Lung (tissue), 12 donors: ENCODE measurements around the gene GOLT1A. TPM values are rescaled to one million over a fixed set of nuclear protein-coding genes. Genes with fewer than 3 reads are reported as not detected.

Experiments
- ATAC-seq: fragments of 200-7000 bp; cut with Tn5 transposase; one replicate; pipeline ENCODE4 v1.9.1; 2020; ENCODE audit warnings: moderate number of reproducible peaks; ENCODE audit not compliant: insufficient read depth, low FRiP score
- DNase-seq, 3 donors: peaks; one replicate each; pipeline ENCODE4 v3.0.0-alpha.2; 2013 to 2017
- H3K27ac ChIP-seq, 2 donors: one replicate each; pipeline ENCODE4 v1.5.1; 2013; ENCODE audit warnings: mild to moderate bottlenecking in 2 of 2, moderate library complexity in 2 of 2, control low read depth in 1 of 2, inconsistent platforms in 1 of 2, low read depth in 1 of 2, low read length in 1 of 2
- H3K27me3 ChIP-seq, 3 donors: one replicate each; pipeline ENCODE4 v1.5.1; 2013; ENCODE audit warnings: low read length in 2 of 3; ENCODE audit not compliant: control insufficient read depth in 3 of 3, insufficient read depth in 3 of 3
- H3K36me3 ChIP-seq, 4 donors: one replicate each; pipeline ENCODE4 v1.5.1; 2013; ENCODE audit warnings: low read length in 4 of 4, mild to moderate bottlenecking in 1 of 4, moderate library complexity in 1 of 4; ENCODE audit not compliant: control insufficient read depth in 4 of 4, insufficient read depth in 4 of 4
- H3K4me1 ChIP-seq, 5 donors: one replicate each; pipeline ENCODE4 v1.5.1; 2013; ENCODE audit warnings: low read length in 5 of 5, mild to moderate bottlenecking in 2 of 5, moderate library complexity in 1 of 5; ENCODE audit not compliant: control insufficient read depth in 5 of 5, insufficient read depth in 5 of 5
- H3K4me3 ChIP-seq: one replicate; pipeline ENCODE4 v1.5.1; 2013; ENCODE audit warnings: mild to moderate bottlenecking, control low read depth, moderate library complexity
- H3K9ac ChIP-seq, 2 donors: one replicate each; pipeline ENCODE4 v1.5.1; 2013; ENCODE audit warnings: low read length in 2 of 2, control low read depth in 1 of 2; ENCODE audit not compliant: insufficient read depth in 1 of 2
- H3K9me3 ChIP-seq, 4 donors: one replicate each; pipeline ENCODE4 v1.5.1; 2013; ENCODE audit warnings: low read length in 3 of 4, mild to moderate bottlenecking in 1 of 4, moderate library complexity in 1 of 4; ENCODE audit not compliant: control insufficient read depth in 4 of 4, insufficient read depth in 3 of 4
- CTCF ChIP-seq: IDR thresholded peaks from 2 replicates; pipeline ENCODE4 v1.5.1; 2012; ENCODE audit warnings: mild to moderate bottlenecking; ENCODE audit errors: control extremely low read depth, extremely low read depth
- WGBS, 2 donors: extraction: QIAGEN DNeasy Blood & Tissue Kit; methylation state at CpG; one replicate each; pipeline ENCODE4 v1.1.7; 2013; 5-methylcytosine and 5-hydroxymethylcytosine counted together
- polyA plus RNA-seq, 2 donors: library from polyadenylated mRNA; stranded (reverse); fragments of 200-250 nt; gene quantifications; one replicate each; pipeline ENCODE4 v1.2.1, GENCODE V29; 2013
- total RNA-seq, 2 donors: library from RNA; depleted of rRNA in 1 of 2; stranded (reverse); fragments of >200 nt in 1 of 2; gene quantifications; one replicate each; pipeline ENCODE4 v1.2.1, GENCODE V29; 2014 to 2021
- donor health status: control.
- donor health status: control.
- donor health status: Bipolar disorder and iron deficiency.
- donor health status: healthy.
- donor health status: DM: yes; HTN: yes; CAD: no.

GOLT1A gene
- total and polyA plus RNA-seq, 4 donors: 4.1 to 23.8 (median 7.7) TPM

- Histone ChIP-seq H3K9me3 (peaks cover 0 to 2% (median 0%) of the 10 kb centered on the region in 4 donors), H3K27me3 (no peaks in the 10 kb centered on the region), H3K9ac (no peak overlapping the region), H3K4me3 (no peak overlapping the region), H3K27ac (no peak overlapping the region), H3K36me3 (peaks cover 0 to 5% (median 0%) of the 10 kb centered on the region in 4 donors), H3K4me1 (peaks cover 0 to 4% (median 0%) of the 10 kb centered on the region in 5 donors)
- no peak for TF ChIP-seq CTCF
- DNase-seq: no peak
- WGBS, 2 donors: 67 to 69% methylated on average over 4 of the region's 4 CpGs
- no peak for ATAC-seq
These were observed 3.8 kb upstream of the GOLT1A start for GRCh38 chr1:204217648-204218000.

GRCh38 chr1:204216880-204217647 is 3.3 kb upstream of the GOLT1A start:
- Histone ChIP-seq H3K9me3 (peaks cover 0 to 2% (median 0%) of the 10 kb centered on the region in 4 donors), H3K36me3 (peaks cover 0 to 2% (median 0%) of the 10 kb centered on the region in 4 donors), H3K27ac (no peak overlapping the region), H3K4me3 (no peak overlapping the region), H3K4me1 (peaks cover 0 to 4% (median 0%) of the 10 kb centered on the region in 5 donors), H3K9ac (no peak overlapping the region), H3K27me3 (no peaks in the 10 kb centered on the region)
- WGBS, 2 donors: 86 to 88% methylated on average over 11 of the region's 11 CpGs
- DNase-seq: no peak
- TF ChIP-seq CTCF: no peak
- ATAC-seq: no peak

GRCh38 chr1:204216236-204216635 is 2.4 kb upstream of the GOLT1A start:
- H3K4me1 ChIP-seq: peaks cover 0 to 4% (median 0%) of the 10 kb centered on the region in 5 donors
- H3K27me3 ChIP-seq: no peaks in the 10 kb centered on the region
- no peak for TF ChIP-seq CTCF
- ATAC-seq (no peak), DNase-seq (no peak)
- no peaks in the 10 kb centered on the region for H3K36me3 ChIP-seq
- H3K4me3 ChIP-seq: no peak overlapping the region
- H3K27ac ChIP-seq: no peak overlapping the region
- no peak overlapping the region for H3K9ac ChIP-seq
- WGBS, 2 donors: 83 to 85% methylated on average over 4 of the region's 4 CpGs
- H3K9me3 ChIP-seq: peaks cover 0 to 2% (median 0%) of the 10 kb centered on the region in 4 donors
